PFSK-1 (cell line): ENCODE results near the gene C1orf185.

Source experiments
- FOXP2 ChIP-seq: optimal IDR thresholded peaks from 2 replicates; pipeline ENCODE3; 2011; ENCODE audit warnings: borderline replicate concordance, control low read depth, inconsistent platforms; ENCODE audit not compliant: insufficient read depth; ENCODE audit errors: extremely low read length, extremely low read depth
- POLR2AphosphoS5 ChIP-seq: IDR thresholded peaks from 2 replicates; pipeline ENCODE4 v1.6.1; 2012; ENCODE audit warnings: low read depth, mild to moderate bottlenecking, control low read depth, low read length, moderate library complexity
- REST ChIP-seq, 2 experiments: IDR thresholded peaks; 2 replicates each; pipeline versions ENCODE4 v1.6.1 to v1.8.0; 2011 to 2012; ENCODE audit warnings: low read depth in 2 of 2, low read length in 2 of 2, control low read depth in 1 of 2, inconsistent platforms in 1 of 2, mild to moderate bottlenecking in 1 of 2, moderate library complexity in 1 of 2; ENCODE audit not compliant: insufficient read depth in 1 of 2

- no peak for TF ChIP-seq POLR2AphosphoS5
- no peak for TF ChIP-seq FOXP2
- no peak for TF ChIP-seq REST (IDR thresholded peaks at IDR 0.05; ENCODE audit: insufficient read depth in 1 of 2, low read depth in 2 of 2, low read length in 2 of 2)
Measured at GRCh38 chr1:51070011-51070410, 32.0 kb upstream of the C1orf185 start.
